HFFc6 (cell line): ENCODE measurements around the gene ST8SIA4. TPM values are rescaled to one million over a fixed set of nuclear protein-coding genes. Genes with fewer than 3 reads are reported as not detected.

Experiments
- DNase-seq: peaks from one replicate; pipeline ENCODE4 v3.0.0-alpha.2; 2018
- H3K27ac Mint-ChIP-seq: 2 replicates; pipeline ENCODE4 v1.8.0; 2020; ENCODE audit warnings: mild to moderate bottlenecking, mixed read lengths
- H3K27me3 Mint-ChIP-seq: 2 replicates; pipeline ENCODE4 v1.8.0; 2021; ENCODE audit warnings: mild to moderate bottlenecking, moderate library complexity, mixed read lengths; ENCODE audit not compliant: insufficient read depth
- H3K36me3 Mint-ChIP-seq: 2 replicates; pipeline ENCODE4 v1.8.0; 2021; ENCODE audit warnings: low read depth, mixed read lengths
- H3K4me1 Mint-ChIP-seq: 2 replicates; pipeline ENCODE4 v1.8.0; 2020; ENCODE audit warnings: low read depth, mixed read lengths
- H3K4me3 Mint-ChIP-seq: 2 replicates; pipeline ENCODE4 v1.8.0; 2020; ENCODE audit warnings: mild to moderate bottlenecking, moderate library complexity, mixed read lengths
- H3K9me3 Mint-ChIP-seq: 2 replicates; pipeline ENCODE4 v1.8.0; 2020; ENCODE audit warnings: mild to moderate bottlenecking, mixed read lengths
- CTCF ChIP-seq: fragments of 200-600 bp; sonication (generic); IDR thresholded peaks from 2 replicates; pipeline ENCODE4 v1.5.0; 2021; ENCODE audit warnings: antibody characterized with exemption, mild to moderate bottlenecking
- total RNA-seq, 6 experiments: library from RNA; stranded (reverse); fragmentation: NEBNext Ultra II Directional; extraction: Animal tissue kit (Norgen Biotek cat#: 25700); gene quantifications; 2 replicates in 1 of 6; 3 replicates in 5 of 6; pipeline ENCODE4 v1.2.3, GENCODE V29; 2021

The ST8SIA4 gene
- total RNA-seq, 6 experiments from 2014 or later = not detected

- TF ChIP-seq CTCF = no peak
These were observed 38.2 kb downstream of the ST8SIA4 start for GRCh38 chr5:100864931-100865330.

GRCh38 chr5:100863739-100864138 lies 39.3 kb downstream of the ST8SIA4 start:
- Mint-ChIP-seq H3K4me3 (no peak overlapping the region), H3K36me3 (peaks cover 5% of the 10 kb centered on the region; the same call in 1 of the 2 replicates), H3K27me3 (no peaks in the 10 kb centered on the region), H3K27ac (no peak overlapping the region), H3K9me3 (peaks cover 25% of the 10 kb centered on the region), H3K4me1 (no peaks in the 10 kb centered on the region)
- TF ChIP-seq CTCF = no peak
- no peak for DNase-seq

More at GRCh38 chr5:100864931-100865330, 38.2 kb downstream of the ST8SIA4 start:
- peaks cover 26% of the 10 kb centered on the region for H3K9me3 Mint-ChIP-seq
- no peak overlapping the region for H3K4me3 Mint-ChIP-seq
- no peak for DNase-seq
- H3K36me3 Mint-ChIP-seq = peaks cover 5% of the 10 kb centered on the region; the same call in 1 of the 2 replicates
- H3K27me3 Mint-ChIP-seq = no peaks in the 10 kb centered on the region
- no peak overlapping the region for H3K27ac Mint-ChIP-seq
- no peaks in the 10 kb centered on the region for H3K4me1 Mint-ChIP-seq

DNA sequence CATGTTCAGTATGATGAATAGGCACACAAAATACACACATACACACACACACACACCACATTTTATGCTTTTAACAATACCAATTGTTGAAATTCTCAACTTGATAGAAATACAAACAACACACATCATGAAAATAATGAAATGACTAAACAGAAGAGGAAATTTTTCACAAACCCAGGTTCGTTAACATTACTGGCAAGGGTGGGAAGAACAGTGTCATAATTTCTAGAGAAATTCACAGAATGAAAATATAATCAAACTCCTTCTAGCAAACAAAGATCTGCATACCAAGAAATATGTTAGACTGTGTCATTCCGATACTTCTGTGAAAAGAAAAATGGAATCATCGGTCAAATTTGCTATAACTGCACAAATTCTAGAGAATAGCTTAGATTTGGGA lies 41.9 kb downstream of the ST8SIA4 start:
- no peak overlapping the region for H3K4me3 Mint-ChIP-seq
- H3K4me1 Mint-ChIP-seq = no peaks in the 10 kb centered on the region
- peaks cover 5% of the 10 kb centered on the region; the same call in 1 of the 2 replicates for H3K36me3 Mint-ChIP-seq
- TF ChIP-seq CTCF = no peak
- H3K27ac Mint-ChIP-seq = no peak overlapping the region
- H3K27me3 Mint-ChIP-seq = no peaks in the 10 kb centered on the region
- DNase-seq = no peak
- H3K9me3 Mint-ChIP-seq = peaks cover 20% of the 10 kb centered on the region

GRCh38 chr5:100860407-100860806 lies 42.7 kb downstream of the ST8SIA4 start:
- no peaks in the 10 kb centered on the region for H3K27me3 Mint-ChIP-seq
- H3K4me3 Mint-ChIP-seq = no peak overlapping the region
- H3K9me3 Mint-ChIP-seq = peaks cover 16% of the 10 kb centered on the region
- peaks cover 4% of the 10 kb centered on the region; the same call in 1 of the 2 replicates for H3K36me3 Mint-ChIP-seq
- no peak for TF ChIP-seq CTCF
- no peak for DNase-seq
- H3K27ac Mint-ChIP-seq = no peak overlapping the region
- no peaks in the 10 kb centered on the region for H3K4me1 Mint-ChIP-seq

DNA sequence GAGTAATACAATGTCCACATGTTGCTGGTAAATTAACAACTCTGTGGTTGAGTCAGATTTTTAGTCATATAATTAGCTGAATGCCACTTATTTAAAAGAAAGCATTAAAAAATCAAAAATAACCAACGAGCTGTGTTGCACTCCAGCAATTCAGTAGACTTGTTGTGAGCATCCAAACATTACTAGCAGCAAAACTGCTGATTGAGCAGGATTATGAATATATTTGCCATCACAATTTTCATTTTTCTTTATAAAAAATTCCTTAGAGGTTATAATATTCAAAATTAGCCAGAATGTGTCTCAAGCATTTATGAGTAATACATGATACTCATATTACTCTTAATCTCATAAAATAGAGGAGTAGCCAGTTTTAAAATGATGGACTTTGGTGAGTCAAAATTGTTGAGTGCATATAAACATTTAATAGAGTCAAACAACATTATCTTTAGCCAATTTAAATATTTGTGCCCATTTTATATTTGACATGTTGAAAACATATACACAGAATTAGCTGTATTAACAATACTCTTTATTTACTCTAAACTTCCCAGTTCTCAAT lies 44.0 kb downstream of the ST8SIA4 start:
- H3K27ac Mint-ChIP-seq = no peak overlapping the region
- H3K9me3 Mint-ChIP-seq = peaks cover 12% of the 10 kb centered on the region
- H3K4me3 Mint-ChIP-seq = no peak overlapping the region
- H3K4me1 Mint-ChIP-seq = no peaks in the 10 kb centered on the region
- H3K27me3 Mint-ChIP-seq = peaks cover 2% of the 10 kb centered on the region; the same call in 1 of the 2 replicates
- TF ChIP-seq CTCF = no peak
- DNase-seq = no peak
- no peaks in the 10 kb centered on the region for H3K36me3 Mint-ChIP-seq

GRCh38 chr5:100856462-100856861 lies 46.6 kb downstream of the ST8SIA4 start:
- H3K36me3 Mint-ChIP-seq = no peaks in the 10 kb centered on the region
- no peak overlapping the region for H3K4me3 Mint-ChIP-seq
- no peak for DNase-seq
- TF ChIP-seq CTCF = no peak
- no peak overlapping the region for H3K27ac Mint-ChIP-seq
- peaks cover 2% of the 10 kb centered on the region; the same call in 1 of the 2 replicates for H3K27me3 Mint-ChIP-seq
- H3K4me1 Mint-ChIP-seq = no peaks in the 10 kb centered on the region
- peaks cover 12% of the 10 kb centered on the region for H3K9me3 Mint-ChIP-seq
